Measurements from ENCODE around the gene PROZ. TPM values are rescaled to one million over a fixed set of nuclear protein-coding genes. Genes with fewer than 3 reads are reported as not detected.

PROZ gene
- total and polyA plus RNA-seq, 9 of the 15 experiments (the other 6 are each of a cell fraction or from before 2014, with no cell fraction given), result not detected

GRCh38 chr13:113166266-113166665 is 7.8 kb downstream of the PROZ start:
- CTCF ChIA-PET (ENCODE audit: low intra/inter-chr PET ratio), result no interaction called here
- intact Hi-C loops (cut with micrococcal nuclease), result no loop called here
- TF ChIP-seq, protein P1, sequence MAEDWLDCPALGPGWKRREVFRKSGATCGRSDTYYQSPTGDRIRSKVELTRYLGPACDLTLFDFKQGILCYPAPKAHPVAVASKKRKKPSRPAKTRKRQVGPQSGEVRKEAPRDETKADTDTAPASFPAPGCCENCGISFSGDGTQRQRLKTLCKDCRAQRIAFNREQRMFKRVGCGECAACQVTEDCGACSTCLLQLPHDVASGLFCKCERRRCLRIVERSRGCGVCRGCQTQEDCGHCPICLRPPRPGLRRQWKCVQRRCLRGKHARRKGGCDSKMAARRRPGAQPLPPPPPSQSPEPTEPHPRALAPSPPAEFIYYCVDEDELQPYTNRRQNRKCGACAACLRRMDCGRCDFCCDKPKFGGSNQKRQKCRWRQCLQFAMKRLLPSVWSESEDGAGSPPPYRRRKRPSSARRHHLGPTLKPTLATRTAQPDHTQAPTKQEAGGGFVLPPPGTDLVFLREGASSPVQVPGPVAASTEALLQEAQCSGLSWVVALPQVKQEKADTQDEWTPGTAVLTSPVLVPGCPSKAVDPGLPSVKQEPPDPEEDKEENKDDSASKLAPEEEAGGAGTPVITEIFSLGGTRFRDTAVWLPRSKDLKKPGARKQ (CRISPR knock-in tag; IDR thresholded peaks at IDR 0.05), result no peak
- no peak for TF ChIP-seq NR2C2 (CRISPR knock-in tag; IDR thresholded peaks at IDR 0.05)
- no peak for TF ChIP-seq NR2C2 (tag; IDR thresholded peaks at IDR 0.05)
- TF ChIP-seq LARP7 (IDR thresholded peaks at IDR 0.05), result no peak
- no peak for TF ChIP-seq ZNF384 (IDR thresholded peaks at IDR 0.05; ENCODE audit: low read depth, low read length)
- no peak for TF ChIP-seq U2AF2 (optimal IDR thresholded peaks at IDR 0.05; ENCODE audit: low read depth, low read length)
- no peak for TF ChIP-seq AFF1 (IDR thresholded peaks at IDR 0.05; ENCODE audit: low read depth in 1 of 2, partially characterized antibody in 2 of 2)
- no peak for TF ChIP-seq CHAMP1 (IDR thresholded peaks at IDR 0.05)
- TF ChIP-seq RB1 (IDR thresholded peaks at IDR 0.05; ENCODE audit: low read depth), result no peak
- no peak for TF ChIP-seq SMAD4 (CRISPR knock-in tag; conservative IDR thresholded peaks at IDR 0.05)

More at GRCh38 chr13:113166266-113166665, 7.8 kb downstream of the PROZ start:
- DNase-seq (ENCODE audit: extremely low read depth in 1 of 4, low spot score in 3 of 4) (no peak), ATAC-seq (no peak), FAIRE-seq (no peak)
- no peaks in the 10 kb centered on the region for H3K27me3 ChIP-seq (ENCODE audit: control insufficient read depth in 2 of 2, insufficient read depth in 2 of 2, low read length in 2 of 2)
- in situ Hi-C loops (cut with MboI), result no loop called here
- POLR2A ChIA-PET, result no interaction called here
- H3K9me3 ChIP-seq (replicated peaks; ENCODE audit: control insufficient read depth, insufficient read depth, low read depth, low read length), result no peaks in the 10 kb centered on the region
- no TSS peak for BruUV-seq (replicated peaks)
- no peaks in the 10 kb centered on the region for H3K79me2 ChIP-seq (ENCODE audit: control insufficient read depth, insufficient read depth, low read length)
- no peak overlapping the region for H2AFZ ChIP-seq (ENCODE audit: low read depth, low read length)
- no peaks in the 10 kb centered on the region for H3K9me1 ChIP-seq (ENCODE audit: control insufficient read depth, insufficient read depth, low read length)
- no peak overlapping the region for H3K27ac ChIP-seq (ENCODE audit: extremely low read depth, low read depth, low read length)
- no peak overlapping the region for H3K9ac ChIP-seq (ENCODE audit: insufficient read depth in 1 of 2, low read depth in 2 of 2, low read length in 2 of 2)
- no peak overlapping the region for H3K4me2 ChIP-seq (ENCODE audit: insufficient read depth, low read length)
- peaks cover 12% of the 10 kb centered on the region; the same call in 2 of the 3 replicates for H3K36me3 ChIP-seq (ENCODE audit: control insufficient read depth, insufficient read depth, low read length)
- H3K4me1 ChIP-seq (replicated peaks in 1 of 2; ENCODE audit: control insufficient read depth in 2 of 2, insufficient read depth in 2 of 2, low read length in 2 of 2), result peaks cover 0 to 7% of the 10 kb centered on the region in 2 experiments; a peak in 2 of 5 replicates
- no peak overlapping the region for H3K4me3 ChIP-seq
- WGBS (ENCODE audit: insufficient coverage, low coverage, missing lambda C conversion rate), result 86% methylated on average over 5 of the region's 10 CpGs
- no peaks in the 10 kb centered on the region for H4K20me1 ChIP-seq (replicated peaks; ENCODE audit: control insufficient read depth, insufficient read depth, low read length)

Measured in K562 (cell line).